ENCODE results near the gene VIT.

GRCh38 chr2:36798724-36799123, 102.2 kb downstream of the VIT start:
- TF ChIP-seq POLR2A (IDR thresholded peaks at IDR 0.05) = no peak
- TF ChIP-seq CTCF (IDR thresholded peaks at IDR 0.05) = no peak
